Fibroblast of lung (primary cell): ENCODE results near the gene TMCO6. TPM values are rescaled to one million over a fixed set of nuclear protein-coding genes. Genes with fewer than 3 reads are reported as not detected.
A peak's percentile ranks its signal among the peaks of the same experiment; 100 is the strongest.

Experiments used
- DNase-seq, 2 donors: peaks; one replicate each; pipeline versions ENCODE4 v3.0.0 to v3.0.0-alpha.2; 2010; ENCODE audit warnings: low read depth in 2 of 2
- H2AFZ ChIP-seq: 2 replicates; pipeline ENCODE4 v1.5.1; 2012; ENCODE audit warnings: low read length, control low read depth, inconsistent platforms
- H3K27ac ChIP-seq: 2 replicates; pipeline ENCODE4 v1.5.1; 2011; ENCODE audit warnings: low read length, control low read depth; ENCODE audit not compliant: insufficient read depth
- H3K27me3 ChIP-seq: 2 replicates; pipeline ENCODE4 v1.5.1; 2011; ENCODE audit warnings: mild to moderate bottlenecking, low read length; ENCODE audit not compliant: control insufficient read depth, insufficient read depth
- H3K36me3 ChIP-seq: 2 replicates; pipeline ENCODE4 v1.5.1; 2011; ENCODE audit warnings: low read length; ENCODE audit not compliant: control insufficient read depth, insufficient read depth
- H3K4me1 ChIP-seq: 2 replicates; pipeline ENCODE4 v1.5.1; 2011; ENCODE audit warnings: low read length; ENCODE audit not compliant: control insufficient read depth, insufficient read depth; ENCODE audit errors: extremely low read depth
- H3K4me2 ChIP-seq: 2 replicates; pipeline ENCODE4 v1.5.1; 2011; ENCODE audit warnings: low read length, control low read depth; ENCODE audit not compliant: insufficient read depth; ENCODE audit errors: extremely low read depth
- H3K4me3 ChIP-seq, 4 experiments: fragments of 200-600 bp in 1 of 4; sonication (generic) in 1 of 4; replicated peaks in 1 of 4; 2 replicates each; pipeline ENCODE4 v1.5.1; 2011 to 2016; ENCODE audit warnings: low read length in 4 of 4, low read depth in 3 of 4, mild to moderate bottlenecking in 3 of 4, control low read depth in 2 of 4, inconsistent platforms in 1 of 4, mixed read lengths in 1 of 4; ENCODE audit not compliant: insufficient read depth in 1 of 4; ENCODE audit errors: control extremely low read depth in 1 of 4
- H3K79me2 ChIP-seq: 2 replicates; pipeline ENCODE4 v1.5.1; 2012; ENCODE audit warnings: mild to moderate bottlenecking, low read length, inconsistent platforms; ENCODE audit not compliant: control insufficient read depth, insufficient read depth
- H3K9ac ChIP-seq: 2 replicates; pipeline ENCODE4 v1.5.1; 2011; ENCODE audit warnings: mild to moderate bottlenecking, low read length, control low read depth; ENCODE audit not compliant: insufficient read depth
- H3K9me3 ChIP-seq: 2 replicates; pipeline ENCODE4 v1.5.1; 2012; ENCODE audit warnings: low read depth, low read length; ENCODE audit not compliant: control insufficient read depth, insufficient read depth
- H4K20me1 ChIP-seq: 2 replicates; pipeline ENCODE4 v1.5.1; 2011; ENCODE audit warnings: low read length; ENCODE audit not compliant: control insufficient read depth, insufficient read depth; ENCODE audit errors: extremely low read depth
- EZH2 ChIP-seq: IDR thresholded peaks from 2 replicates; pipeline ENCODE4 v1.5.1; 2012; ENCODE audit warnings: low read length, control low read depth, mild to moderate bottlenecking; ENCODE audit errors: missing control alignments
- polyA plus RNA-seq, 2 donors: library from polyadenylated mRNA; depleted of rRNA in 1 of 2; stranded (reverse) in 1 of 2; unstranded in 1 of 2; fragments of >200 nt; gene quantifications; 2 replicates each; pipeline ENCODE4 v1.2.1, GENCODE V29; 2011 to 2012; ENCODE audit warnings: missing spikeins in 1 of 2
- total RNA-seq: library from RNA; depleted of rRNA; stranded (reverse); fragments of >200 nt; gene quantifications from 2 replicates; pipeline ENCODE4 v1.2.1, GENCODE V29; 2014
- TF ChIP-seq, protein P1 (sequence below), 2 donors: IDR thresholded peaks in 1 of 2; conservative IDR thresholded peaks in 1 of 2; 1 replicate in 1 of 2; 2 replicates in 1 of 2; pipeline ENCODE4 v1.5.1; 2011 to 2012; ENCODE audit warnings: low read length in 2 of 2, control low read depth in 1 of 2, inconsistent platforms in 1 of 2, low read depth in 1 of 2, mild to moderate bottlenecking in 1 of 2

TMCO6 gene
- total and polyA plus RNA-seq, 2 donors (not counting 1 experiment from before 2014, with no cell fraction given), result 7.6 to 18.0 TPM

DNA sequence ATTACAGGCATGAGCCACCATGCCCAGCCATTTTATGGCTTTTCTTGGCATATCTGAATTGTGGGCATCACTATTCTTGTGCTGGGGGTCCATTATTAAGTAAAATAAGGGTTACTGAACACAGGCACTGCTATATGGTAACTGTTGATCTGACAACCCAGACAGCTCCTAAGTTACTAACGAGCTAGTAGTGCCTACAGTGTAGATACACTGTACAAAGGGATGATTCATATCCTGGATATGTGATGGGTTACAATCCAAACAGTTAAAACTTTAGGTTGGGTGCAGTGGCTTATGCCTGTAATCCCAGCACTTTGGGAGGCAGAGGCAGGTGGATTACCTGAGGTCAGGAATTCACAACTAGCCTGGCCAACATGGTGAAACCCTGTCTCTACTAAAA, 10.5 kb upstream of the TMCO6 start:
- H3K36me3 ChIP-seq, result no peaks in the 10 kb centered on the region

DNA sequence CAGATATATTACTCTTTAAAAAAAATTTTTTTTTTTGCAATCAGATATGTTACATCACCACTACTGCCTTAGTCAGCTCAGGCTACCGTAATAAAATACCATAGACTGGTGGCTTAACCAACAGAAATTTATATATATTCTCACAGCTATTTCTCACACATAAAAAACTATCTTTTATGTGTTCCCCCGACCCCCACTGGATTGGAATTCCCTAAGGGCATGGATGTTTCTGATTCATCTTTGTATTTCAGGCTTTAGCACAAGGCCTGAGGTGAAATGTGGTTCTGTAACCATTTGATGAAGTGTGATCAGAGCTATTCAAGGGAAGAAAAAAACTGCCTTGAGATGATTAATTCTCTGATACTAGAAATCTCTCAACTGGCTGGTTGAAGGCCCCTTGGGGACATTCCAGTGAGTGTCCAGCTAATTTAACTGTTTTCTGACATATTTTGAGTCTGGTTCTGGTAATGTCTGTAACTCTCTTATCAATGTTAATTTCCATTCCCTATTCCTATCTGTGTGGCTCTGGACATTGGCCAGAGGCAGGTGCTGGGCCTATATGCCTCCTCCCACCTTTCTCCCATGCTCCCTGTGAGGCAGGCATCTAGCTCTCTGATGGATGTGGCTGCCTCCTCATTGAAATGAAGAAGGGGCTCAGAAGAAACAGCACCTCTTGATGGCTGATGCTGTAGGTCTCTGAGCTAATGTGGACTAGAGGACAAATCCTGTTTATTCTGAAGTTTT, 8.8 kb upstream of the TMCO6 start:
- no peak overlapping the region for H2AFZ ChIP-seq
- H3K27me3 ChIP-seq, result no peaks in the 10 kb centered on the region
- DNase-seq, result no peak
- no peaks in the 10 kb centered on the region for H3K9me3 ChIP-seq
- no peak overlapping the region for H3K9ac ChIP-seq
- H3K4me1 ChIP-seq, result peaks cover 2% of the 10 kb centered on the region
- H3K27ac ChIP-seq, result no peak overlapping the region
- H3K4me3 ChIP-seq, result no peak overlapping the region
- H4K20me1 ChIP-seq, result no peaks in the 10 kb centered on the region
- no peak overlapping the region for H3K4me2 ChIP-seq
- H3K79me2 ChIP-seq, result no peaks in the 10 kb centered on the region
- TF ChIP-seq, protein P1, sequence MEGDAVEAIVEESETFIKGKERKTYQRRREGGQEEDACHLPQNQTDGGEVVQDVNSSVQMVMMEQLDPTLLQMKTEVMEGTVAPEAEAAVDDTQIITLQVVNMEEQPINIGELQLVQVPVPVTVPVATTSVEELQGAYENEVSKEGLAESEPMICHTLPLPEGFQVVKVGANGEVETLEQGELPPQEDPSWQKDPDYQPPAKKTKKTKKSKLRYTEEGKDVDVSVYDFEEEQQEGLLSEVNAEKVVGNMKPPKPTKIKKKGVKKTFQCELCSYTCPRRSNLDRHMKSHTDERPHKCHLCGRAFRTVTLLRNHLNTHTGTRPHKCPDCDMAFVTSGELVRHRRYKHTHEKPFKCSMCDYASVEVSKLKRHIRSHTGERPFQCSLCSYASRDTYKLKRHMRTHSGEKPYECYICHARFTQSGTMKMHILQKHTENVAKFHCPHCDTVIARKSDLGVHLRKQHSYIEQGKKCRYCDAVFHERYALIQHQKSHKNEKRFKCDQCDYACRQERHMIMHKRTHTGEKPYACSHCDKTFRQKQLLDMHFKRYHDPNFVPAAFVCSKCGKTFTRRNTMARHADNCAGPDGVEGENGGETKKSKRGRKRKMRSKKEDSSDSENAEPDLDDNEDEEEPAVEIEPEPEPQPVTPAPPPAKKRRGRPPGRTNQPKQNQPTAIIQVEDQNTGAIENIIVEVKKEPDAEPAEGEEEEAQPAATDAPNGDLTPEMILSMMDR (conservative IDR thresholded peaks at IDR 0.05 in 1 of 2, IDR thresholded peaks at IDR 0.05 in 1 of 2; ENCODE audit: low read depth in 1 of 2, low read length in 2 of 2), result no peak
- TF ChIP-seq EZH2, result no peak
- no peaks in the 10 kb centered on the region for H3K36me3 ChIP-seq

More for the DNA sequence above, 10.5 kb upstream of the TMCO6 start:
- Histone ChIP-seq H3K9me3 (no peaks in the 10 kb centered on the region), H2AFZ (no peak overlapping the region), H3K4me3 (no peak overlapping the region), H3K79me2 (no peaks in the 10 kb centered on the region), H3K27ac (no peak overlapping the region), H4K20me1 (no peaks in the 10 kb centered on the region), H3K4me1 (peaks cover 2% of the 10 kb centered on the region), H3K4me2 (no peak overlapping the region), H3K27me3 (no peaks in the 10 kb centered on the region), H3K9ac (no peak overlapping the region)
- peak in 1 of 2 donors; percentile 26 for DNase-seq
- TF ChIP-seq, protein P1 (conservative IDR thresholded peaks at IDR 0.05 in 1 of 2, IDR thresholded peaks at IDR 0.05 in 1 of 2; ENCODE audit: low read depth in 1 of 2, low read length in 2 of 2), result no peak
- TF ChIP-seq EZH2, result no peak

DNA sequence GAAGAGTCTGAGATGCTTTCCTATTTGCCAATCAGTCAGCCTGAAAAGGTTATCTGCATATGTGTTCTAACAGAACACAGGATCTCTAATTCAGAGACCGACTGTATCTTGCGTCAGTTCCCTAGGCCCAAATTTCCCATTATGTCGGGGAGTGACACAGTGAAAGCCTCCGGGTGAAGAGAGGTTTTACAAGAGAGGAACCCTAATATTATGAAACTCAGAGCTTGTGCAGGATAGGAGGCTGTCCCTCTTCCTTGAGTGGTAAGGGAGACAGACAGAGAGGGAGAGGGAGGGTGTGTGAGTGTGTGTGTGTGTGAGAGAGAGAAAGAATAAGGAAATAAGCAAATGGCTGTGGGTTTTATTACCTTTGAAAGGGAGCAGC, 8.2 kb upstream of the TMCO6 start:
- no peak for TF ChIP-seq EZH2
- TF ChIP-seq, protein P1 (conservative IDR thresholded peaks at IDR 0.05 in 1 of 2, IDR thresholded peaks at IDR 0.05 in 1 of 2; ENCODE audit: low read depth in 1 of 2, low read length in 2 of 2), result no peak
- no peaks in the 10 kb centered on the region for H3K79me2 ChIP-seq
- no peak overlapping the region for H3K27ac ChIP-seq
- no peak overlapping the region for H2AFZ ChIP-seq
- DNase-seq, result no peak
- no peaks in the 10 kb centered on the region for H4K20me1 ChIP-seq
- no peak overlapping the region for H3K4me2 ChIP-seq
- no peaks in the 10 kb centered on the region for H3K36me3 ChIP-seq
- H3K4me3 ChIP-seq, result no peak overlapping the region
- no peaks in the 10 kb centered on the region for H3K9me3 ChIP-seq
- peaks cover 2% of the 10 kb centered on the region for H3K4me1 ChIP-seq
- H3K27me3 ChIP-seq, result no peaks in the 10 kb centered on the region
- H3K9ac ChIP-seq, result no peak overlapping the region
